Caco-2 (cell line): ENCODE data around the gene NOA1. TPM values are rescaled to one million over a fixed set of nuclear protein-coding genes. Genes with fewer than 3 reads are reported as not detected.

Experiments used
- BruUV-seq: library from RNA; stranded (reverse); fragments of 400-500 nt; replicated peaks from 2 replicates; lab custom pipeline; 2021; lab: Mats Ljungman, UMichigan
- CTCF ChIA-PET: fragments of 300-600 bp; sonication (Branson Sonifier 250); formaldehyde crosslinking; loops from one replicate; lab custom pipeline; 2022; ENCODE audit warnings: antibody characterized with exemption; lab: Charles Lee
- POLR2A ChIA-PET: fragments of 300-600 bp; sonication (Branson Sonifier 250); formaldehyde crosslinking; loops from one replicate; lab custom pipeline; 2022; ENCODE audit warnings: antibody characterized with exemption; lab: Charles Lee
- DNase-seq, 2 experiments: peaks; one replicate each; pipeline versions ENCODE4 v3.0.0 to v3.0.0-alpha.2; 2020 to 2022
- H3K27me3 ChIP-seq: replicated peaks from 2 replicates; pipeline ENCODE4 v1.6.0; 2011; ENCODE audit warnings: low read length; ENCODE audit not compliant: control insufficient read depth, insufficient read depth
- H3K36me3 ChIP-seq: 2 replicates; pipeline ENCODE4 v1.5.1; 2011; ENCODE audit warnings: low read length; ENCODE audit not compliant: control insufficient read depth, insufficient read depth
- H3K4me1 ChIP-seq: fragments of 250-450 bp; sonication (Bioruptor Pico); 2 replicates; pipeline ENCODE4 v1.5.1; 2020; ENCODE audit warnings: mild to moderate bottlenecking
- H3K4me3 ChIP-seq: 2 replicates; pipeline ENCODE4 v1.5.1; 2011; ENCODE audit warnings: low read depth, mild to moderate bottlenecking, control low read depth, low read length
- H3K9me3 ChIP-seq: fragments of 250-450 bp; sonication (Bioruptor Pico); 2 replicates; pipeline ENCODE4 v1.5.1; 2020; ENCODE audit warnings: mild to moderate bottlenecking, moderate library complexity
- H3K27ac Mint-ChIP-seq: one replicate; pipeline ENCODE4 v1.8.0; 2022; ENCODE audit warnings: mixed read lengths; ENCODE audit not compliant: unreplicated experiment
- H3K27me3 Mint-ChIP-seq: one replicate; pipeline ENCODE4 v1.8.0; 2022; ENCODE audit warnings: mixed read lengths; ENCODE audit not compliant: insufficient read depth, unreplicated experiment
- H3K36me3 Mint-ChIP-seq: one replicate; pipeline ENCODE4 v1.8.0; 2022; ENCODE audit warnings: mild to moderate bottlenecking, mixed read lengths; ENCODE audit not compliant: insufficient read depth, unreplicated experiment
- H3K4me1 Mint-ChIP-seq: one replicate; pipeline ENCODE4 v1.8.0; 2022; ENCODE audit warnings: low read depth, mixed read lengths; ENCODE audit not compliant: unreplicated experiment
- H3K4me3 Mint-ChIP-seq: one replicate; pipeline ENCODE4 v1.8.0; 2022; ENCODE audit warnings: mild to moderate bottlenecking, moderate library complexity, mixed read lengths; ENCODE audit not compliant: unreplicated experiment
- H3K9me3 Mint-ChIP-seq: one replicate; pipeline ENCODE4 v1.8.0; 2022; ENCODE audit warnings: mixed read lengths; ENCODE audit not compliant: unreplicated experiment
- intact Hi-C: fragments of 100-400 bp; cut with micrococcal nuclease; formaldehyde crosslinking; loops from one replicate; pipeline ENCODE4 v1.10.0; 2022; ENCODE audit not compliant: unreplicated experiment
- total RNA-seq: library from RNA; stranded (reverse); gene quantifications from 2 replicates; pipeline ENCODE4 v1.2.3, GENCODE V29; 2022
- TF ChIP-seq, protein P1 (sequence below), 2 experiments: fragments of 200-600 bp in 1 of 2; IDR thresholded peaks; 1 replicate in 1 of 2; 2 replicates in 1 of 2; pipeline versions ENCODE4 v1.5.1 to v1.8.0; 2011 to 2022; ENCODE audit warnings: antibody characterized with exemption in 1 of 2, control low read depth in 1 of 2, inconsistent platforms in 1 of 2, low read depth in 1 of 2, low read length in 1 of 2, mild to moderate bottlenecking in 1 of 2, moderate library complexity in 1 of 2; ENCODE audit not compliant: insufficient read depth in 1 of 2, severe bottlenecking in 1 of 2, unreplicated experiment in 1 of 2

NOA1 gene
- total RNA-seq, 1 experiment from 2014 or later = 26.3 TPM

DNA sequence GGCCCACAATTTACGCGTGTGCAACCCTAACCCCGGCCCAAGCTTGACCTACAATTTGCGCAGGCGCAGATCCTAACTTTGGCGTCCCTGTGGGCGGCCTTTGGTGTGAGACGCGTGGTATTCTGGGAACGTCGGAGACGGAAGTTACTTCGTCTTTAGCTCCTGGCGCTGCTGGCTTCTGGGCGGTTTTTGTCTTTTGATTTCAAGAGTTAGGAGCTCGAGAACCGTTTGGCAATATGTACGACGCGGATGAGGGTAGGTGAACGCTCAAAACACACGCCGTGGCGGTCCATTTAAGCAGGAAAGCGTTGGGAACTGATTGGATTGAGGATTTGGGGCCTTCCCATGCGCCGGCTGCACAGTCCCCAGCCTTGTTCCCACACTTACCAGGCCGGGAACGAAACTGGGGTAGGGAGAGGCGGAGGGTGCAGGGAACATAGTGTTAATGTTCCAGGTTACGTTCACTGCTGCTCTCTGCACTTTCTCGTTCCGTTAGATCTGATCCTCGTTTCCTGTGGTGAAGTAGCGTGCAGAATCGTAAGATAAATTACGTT is 1.4 kb upstream of the NOA1 start, which contains the start of gene POLR2B:
POLR2B (plus strand) TSS at position 147 of the 554 bp plus-strand sequence; CDS start at position 237, 90 bp downstream.
- H3K4me1 ChIP-seq = no peaks in the 10 kb centered on the region
- H3K36me3 ChIP-seq = no peaks in the 10 kb centered on the region
- no peaks in the 10 kb centered on the region for H3K27me3 Mint-ChIP-seq
- H3K27ac Mint-ChIP-seq = peak within 1 kb of the TSS; percentile 98
- H3K4me3 ChIP-seq = peak within 1 kb of the TSS; percentile 94
- BruUV-seq = TSS peak; percentile 71
- peaks cover 46% of the 10 kb centered on the region for H3K36me3 Mint-ChIP-seq
- ChIA-PET POLR2A (interaction anchor here (0.6 to 1.9 kb wide), 6 partner anchors 10 to 543 kb away, joined by 3 to 6 read pairs (median 4); partner anchors contain the start of genes PAICS, PPAT and REST), CTCF (interaction anchor here (0.6 to 1.4 kb wide), 2 partner anchors 18 to 144 kb away, joined by 4 to 9 read pairs; no protein-coding TSS in a partner anchor)
- H3K9me3 ChIP-seq = 0 out of 2 replicates have a peak, but pooled peaks cover 3% of the 10 kb centered on the region
- intact Hi-C loops = no loop called here
- H3K27me3 ChIP-seq = no peaks in the 10 kb centered on the region
- H3K4me1 Mint-ChIP-seq = peaks cover 16% of the 10 kb centered on the region
- TF ChIP-seq, protein P1, sequence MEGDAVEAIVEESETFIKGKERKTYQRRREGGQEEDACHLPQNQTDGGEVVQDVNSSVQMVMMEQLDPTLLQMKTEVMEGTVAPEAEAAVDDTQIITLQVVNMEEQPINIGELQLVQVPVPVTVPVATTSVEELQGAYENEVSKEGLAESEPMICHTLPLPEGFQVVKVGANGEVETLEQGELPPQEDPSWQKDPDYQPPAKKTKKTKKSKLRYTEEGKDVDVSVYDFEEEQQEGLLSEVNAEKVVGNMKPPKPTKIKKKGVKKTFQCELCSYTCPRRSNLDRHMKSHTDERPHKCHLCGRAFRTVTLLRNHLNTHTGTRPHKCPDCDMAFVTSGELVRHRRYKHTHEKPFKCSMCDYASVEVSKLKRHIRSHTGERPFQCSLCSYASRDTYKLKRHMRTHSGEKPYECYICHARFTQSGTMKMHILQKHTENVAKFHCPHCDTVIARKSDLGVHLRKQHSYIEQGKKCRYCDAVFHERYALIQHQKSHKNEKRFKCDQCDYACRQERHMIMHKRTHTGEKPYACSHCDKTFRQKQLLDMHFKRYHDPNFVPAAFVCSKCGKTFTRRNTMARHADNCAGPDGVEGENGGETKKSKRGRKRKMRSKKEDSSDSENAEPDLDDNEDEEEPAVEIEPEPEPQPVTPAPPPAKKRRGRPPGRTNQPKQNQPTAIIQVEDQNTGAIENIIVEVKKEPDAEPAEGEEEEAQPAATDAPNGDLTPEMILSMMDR (IDR thresholded peaks at IDR 0.05; ENCODE audit: insufficient read depth in 1 of 2, low read depth in 1 of 2, low read length in 1 of 2, severe bottlenecking in 1 of 2, unreplicated experiment in 1 of 2) = no peak
- H3K4me3 Mint-ChIP-seq = peak within 1 kb of the TSS; percentile 99
- H3K9me3 Mint-ChIP-seq = peaks cover 5% of the 10 kb centered on the region
- peak; percentile 96 for DNase-seq

- Mint-ChIP-seq H3K27me3 (no peaks in the 10 kb centered on the region), H3K4me3 (peak overlapping the region; percentile 99), H3K36me3 (peaks cover 62% of the 10 kb centered on the region), H3K9me3 (peaks cover 12% of the 10 kb centered on the region), H3K27ac (peak overlapping the region; percentile 98), H3K4me1 (peaks cover 6% of the 10 kb centered on the region)
- TF ChIP-seq, protein P1 (IDR thresholded peaks at IDR 0.05; ENCODE audit: insufficient read depth in 1 of 2, low read depth in 1 of 2, low read length in 1 of 2, severe bottlenecking in 1 of 2, unreplicated experiment in 1 of 2) = no peak
- POLR2A ChIA-PET = interaction anchor here (0.5 to 1.1 kb wide), 6 partner anchors 26 to 590 kb away, joined by 4 to 10 read pairs (median 4); partner anchors contain the start of genes AASDH, PAICS and PPAT
- H3K27me3 ChIP-seq = no peaks in the 10 kb centered on the region
- CTCF ChIA-PET = interaction anchor here (0.6 to 1.6 kb wide), 4 partner anchors 14 to 214 kb away, joined by 3 to 13 read pairs (median 3); partner anchors contain the start of gene REST
- DNase-seq = peak; percentile 76 to 83
- H3K36me3 ChIP-seq = peaks cover 4% of the 10 kb centered on the region
- 0 out of 2 replicates have a peak, but pooled peaks cover 6% of the 10 kb centered on the region for H3K9me3 ChIP-seq
- H3K4me1 ChIP-seq = no peaks in the 10 kb centered on the region
- BruUV-seq = TSS peak; percentile 30
- H3K4me3 ChIP-seq = peak overlapping the region; percentile 94
- intact Hi-C loops = loop anchor here (1.0 kb wide), 1 partner anchor 69 kb away; no protein-coding TSS in a partner anchor
Measured at GRCh38 chr4:56976837-56977320, 527 bp downstream of the NOA1 start.

DNA sequence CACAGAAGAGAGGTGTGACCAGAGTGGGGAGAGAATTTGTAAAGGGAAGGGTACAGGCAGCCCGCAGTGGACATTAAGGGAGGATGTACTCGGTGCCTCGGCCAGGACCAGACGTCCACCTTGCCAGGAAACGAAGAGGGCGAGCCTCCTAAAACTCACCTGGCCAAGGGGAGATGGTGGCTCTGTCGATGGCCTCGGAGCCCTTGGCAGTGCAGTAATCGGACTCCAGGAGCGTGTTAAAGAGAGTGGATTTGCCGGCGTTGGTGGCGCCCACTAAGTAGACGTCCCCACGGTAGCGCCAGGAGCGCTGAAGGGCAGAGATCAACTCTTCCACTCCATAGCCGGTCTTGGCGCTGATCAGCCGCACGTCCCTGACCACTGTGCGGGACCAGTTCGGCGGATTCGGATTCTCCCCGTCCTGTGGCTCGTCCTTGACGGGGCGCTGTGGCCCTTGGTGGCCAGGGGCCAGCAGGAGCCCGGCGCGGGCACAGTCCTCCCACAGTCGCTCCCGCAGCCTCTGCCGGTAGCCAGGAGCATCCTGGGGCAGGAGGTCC is 1.0 kb downstream of the NOA1 start:
- no peak for DNase-seq
- no TSS peak for BruUV-seq

More for the DNA sequence above, 1.0 kb downstream of the NOA1 start:
- no peaks in the 10 kb centered on the region for H3K27me3 Mint-ChIP-seq
- H3K36me3 Mint-ChIP-seq = peaks cover 60% of the 10 kb centered on the region
- ChIA-PET CTCF (interaction anchor here (0.6 to 1.6 kb wide), 3 partner anchors 62 to 215 kb away, joined by 3 to 13 read pairs (median 3); partner anchors contain the start of gene REST), POLR2A (no interaction called here)
- H3K9me3 Mint-ChIP-seq = peaks cover 12% of the 10 kb centered on the region
- H3K4me1 Mint-ChIP-seq = peaks cover under 1% of the 10 kb centered on the region
- 0 out of 2 replicates have a peak, but pooled peaks cover 6% of the 10 kb centered on the region for H3K9me3 ChIP-seq
- intact Hi-C loops = no loop called here
- H3K4me1 ChIP-seq = no peaks in the 10 kb centered on the region
- H3K4me3 ChIP-seq = peak overlapping the region; percentile 94
- TF ChIP-seq, protein P1 (IDR thresholded peaks at IDR 0.05; ENCODE audit: insufficient read depth in 1 of 2, low read depth in 1 of 2, low read length in 1 of 2, severe bottlenecking in 1 of 2, unreplicated experiment in 1 of 2) = no peak
- H3K27ac Mint-ChIP-seq = peak overlapping the region; percentile 69
- H3K27me3 ChIP-seq = no peaks in the 10 kb centered on the region
- peaks cover 4% of the 10 kb centered on the region for H3K36me3 ChIP-seq
- peak overlapping the region; percentile 99 for H3K4me3 Mint-ChIP-seq
